Esophagus (tissue), 2 donors: ENCODE data around the gene FILIP1. TPM values are rescaled to one million over a fixed set of nuclear protein-coding genes. Genes with fewer than 3 reads are reported as not detected.
A peak's percentile ranks its signal among the peaks of the same experiment; 100 is the strongest.

ENCODE experiments used
- H3K27ac ChIP-seq, 2 donors: one replicate each; pipeline ENCODE4 v1.5.1; 2013; ENCODE audit warnings: low read depth in 2 of 2, mild to moderate bottlenecking in 2 of 2, inconsistent platforms in 1 of 2, low read length in 1 of 2, moderate library complexity in 1 of 2
- H3K27me3 ChIP-seq, 2 donors: one replicate each; pipeline ENCODE4 v1.6.1; 2013; ENCODE audit warnings: low read length in 2 of 2, control low read depth in 1 of 2, mild to moderate bottlenecking in 1 of 2; ENCODE audit not compliant: insufficient read depth in 2 of 2, control insufficient read depth in 1 of 2
- H3K36me3 ChIP-seq, 2 donors: one replicate each; pipeline ENCODE4 v1.6.1; 2013; ENCODE audit warnings: low read length in 1 of 2; ENCODE audit not compliant: control insufficient read depth in 2 of 2, insufficient read depth in 2 of 2
- H3K4me1 ChIP-seq, 2 donors: one replicate each; pipeline ENCODE4 v1.6.1; 2013; ENCODE audit warnings: low read length in 1 of 2; ENCODE audit not compliant: control insufficient read depth in 2 of 2, insufficient read depth in 2 of 2
- H3K4me3 ChIP-seq, 2 donors: one replicate each; pipeline ENCODE4 v1.5.1; 2013; ENCODE audit warnings: low read length in 2 of 2, mild to moderate bottlenecking in 2 of 2, low read depth in 1 of 2, moderate library complexity in 1 of 2
- H3K9me3 ChIP-seq, 2 donors: one replicate each; pipeline ENCODE4 v1.6.1; 2013; ENCODE audit warnings: mild to moderate bottlenecking in 2 of 2, low read depth in 1 of 2, low read length in 1 of 2, moderate library complexity in 1 of 2; ENCODE audit not compliant: control insufficient read depth in 2 of 2, insufficient read depth in 1 of 2
- WGBS, 2 donors: extraction: QIAGEN DNeasy Blood & Tissue Kit; methylation state at CpG; one replicate each; pipeline ENCODE4 v1.1.7; 2013; 5-methylcytosine and 5-hydroxymethylcytosine counted together
- polyA plus RNA-seq, 2 donors: library from polyadenylated mRNA; stranded (reverse); fragments of 200-250 nt; gene quantifications; one replicate each; pipeline ENCODE4 v1.2.3, GENCODE V29; 2013
- donor health status: healthy with polysubstance abuse.
- donor health status: Bipolar disorder and iron deficiency.

Gene FILIP1, protein sequence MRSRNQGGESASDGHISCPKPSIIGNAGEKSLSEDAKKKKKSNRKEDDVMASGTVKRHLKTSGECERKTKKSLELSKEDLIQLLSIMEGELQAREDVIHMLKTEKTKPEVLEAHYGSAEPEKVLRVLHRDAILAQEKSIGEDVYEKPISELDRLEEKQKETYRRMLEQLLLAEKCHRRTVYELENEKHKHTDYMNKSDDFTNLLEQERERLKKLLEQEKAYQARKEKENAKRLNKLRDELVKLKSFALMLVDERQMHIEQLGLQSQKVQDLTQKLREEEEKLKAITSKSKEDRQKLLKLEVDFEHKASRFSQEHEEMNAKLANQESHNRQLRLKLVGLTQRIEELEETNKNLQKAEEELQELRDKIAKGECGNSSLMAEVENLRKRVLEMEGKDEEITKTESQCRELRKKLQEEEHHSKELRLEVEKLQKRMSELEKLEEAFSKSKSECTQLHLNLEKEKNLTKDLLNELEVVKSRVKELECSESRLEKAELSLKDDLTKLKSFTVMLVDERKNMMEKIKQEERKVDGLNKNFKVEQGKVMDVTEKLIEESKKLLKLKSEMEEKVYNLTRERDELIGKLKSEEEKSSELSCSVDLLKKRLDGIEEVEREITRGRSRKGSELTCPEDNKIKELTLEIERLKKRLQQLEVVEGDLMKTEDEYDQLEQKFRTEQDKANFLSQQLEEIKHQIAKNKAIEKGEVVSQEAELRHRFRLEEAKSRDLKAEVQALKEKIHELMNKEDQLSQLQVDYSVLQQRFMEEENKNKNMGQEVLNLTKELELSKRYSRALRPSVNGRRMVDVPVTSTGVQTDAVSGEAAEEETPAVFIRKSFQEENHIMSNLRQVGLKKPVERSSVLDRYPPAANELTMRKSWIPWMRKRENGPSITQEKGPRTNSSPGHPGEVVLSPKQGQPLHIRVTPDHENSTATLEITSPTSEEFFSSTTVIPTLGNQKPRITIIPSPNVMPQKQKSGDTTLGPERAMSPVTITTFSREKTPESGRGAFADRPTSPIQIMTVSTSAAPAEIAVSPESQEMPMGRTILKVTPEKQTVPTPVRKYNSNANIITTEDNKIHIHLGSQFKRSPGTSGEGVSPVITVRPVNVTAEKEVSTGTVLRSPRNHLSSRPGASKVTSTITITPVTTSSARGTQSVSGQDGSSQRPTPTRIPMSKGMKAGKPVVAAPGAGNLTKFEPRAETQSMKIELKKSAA (N-terminal part only)
- polyA plus RNA-seq = 1 to 10 TPM in 1 of 2 donors, under 1 TPM in 1; 0.84 to 1.6 TPM

DNA sequence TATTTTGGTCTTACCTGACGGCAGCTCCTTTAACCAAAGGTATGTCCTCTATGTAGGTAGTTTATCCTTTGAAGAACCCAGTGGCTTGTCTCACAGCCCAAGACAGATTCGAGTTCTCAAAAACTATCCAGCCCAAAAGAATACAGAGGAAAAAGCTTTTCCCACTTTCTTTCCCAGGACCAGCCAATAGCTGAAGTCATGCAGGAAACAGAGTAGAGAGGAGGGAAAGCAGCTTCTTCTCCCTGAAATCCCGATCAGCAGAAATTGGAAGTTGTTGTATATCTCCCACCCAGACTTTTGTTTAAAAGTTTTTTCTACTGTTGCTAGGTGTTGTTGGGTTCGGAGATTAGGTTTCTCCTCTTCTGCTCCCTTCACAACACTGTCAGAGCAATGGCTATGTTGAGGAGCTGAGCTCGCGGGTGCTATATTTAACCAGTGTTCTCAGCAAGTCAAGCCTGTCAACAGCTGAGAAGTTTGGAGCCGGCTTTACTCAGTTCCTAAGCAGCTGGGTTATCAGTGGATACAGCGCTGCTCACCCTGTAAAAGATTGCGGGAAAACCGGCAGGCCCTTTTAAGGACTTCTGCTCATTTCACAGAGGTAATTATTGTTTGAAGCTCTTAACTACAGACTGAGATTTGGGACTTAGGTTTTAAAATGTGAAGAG is at the start of gene FILIP1:
Gene FILIP1, minus strand, starts transcription at position 401 of the 665 bp plus-strand sequence. CDS start 78,828 bp downstream, outside the sequence.
- no peaks in the 10 kb centered on the region for H3K27me3 ChIP-seq
- no peaks in the 10 kb centered on the region for H3K4me1 ChIP-seq
- 20 to 22% methylated on average over 10 of the region's 10 CpGs for WGBS, 2 donors
- no peaks in the 10 kb centered on the region for H3K36me3 ChIP-seq
- no peaks in the 10 kb centered on the region for H3K9me3 ChIP-seq
- peak within 1 kb of the TSS; percentile 22 to 33 for H3K4me3 ChIP-seq
- peak within 1 kb of the TSS; percentile 40 to 70 for H3K27ac ChIP-seq

DNA sequence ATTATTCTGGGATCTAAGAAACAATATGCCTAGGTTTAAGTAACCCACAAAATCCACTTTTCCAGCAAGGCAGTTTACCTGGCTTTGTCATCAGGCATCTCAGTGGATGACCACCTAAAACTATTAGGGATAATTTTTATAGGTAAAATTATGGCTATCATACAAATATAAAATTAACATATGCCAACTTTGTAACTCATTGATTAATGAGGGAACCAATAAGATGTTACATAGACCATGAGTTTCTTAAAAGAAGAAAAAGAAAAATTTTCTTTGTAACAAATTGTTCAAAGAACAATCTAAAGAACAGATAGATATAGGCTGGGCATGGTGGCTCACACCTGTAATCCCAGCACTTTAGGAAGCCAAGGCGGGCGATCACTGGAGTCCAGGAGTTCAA is 49.7 kb upstream of the FILIP1 start:
- Histone ChIP-seq H3K27me3 (no peaks in the 10 kb centered on the region), H3K4me3 (no peak overlapping the region), H3K36me3 (no peaks in the 10 kb centered on the region), H3K27ac (no peak overlapping the region), H3K4me1 (no peaks in the 10 kb centered on the region), H3K9me3 (no peaks in the 10 kb centered on the region)
- WGBS, 2 donors = 83% methylated on average over 2 of the region's 2 CpGs

DNA sequence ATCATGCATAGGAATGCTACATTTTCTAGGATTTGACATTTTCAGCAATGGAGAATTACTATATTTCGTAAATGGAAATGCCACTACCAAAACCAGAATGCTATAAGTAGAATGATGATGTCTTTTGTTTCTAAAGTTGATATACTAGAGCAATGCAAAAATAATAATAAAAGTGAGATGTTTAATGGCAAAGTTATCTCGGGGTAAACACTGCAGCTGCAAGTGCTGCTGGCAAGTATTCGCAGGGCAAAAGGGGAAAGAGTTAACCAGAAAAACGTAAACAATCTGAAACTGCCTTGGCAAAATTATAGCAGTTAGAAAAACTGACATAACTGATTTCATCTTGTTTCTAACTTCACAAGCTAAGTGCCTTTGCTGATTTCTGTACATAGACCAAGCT is 45.5 kb upstream of the FILIP1 start:
- Histone ChIP-seq H3K4me1 (no peaks in the 10 kb centered on the region), H3K27ac (no peak overlapping the region), H3K27me3 (no peaks in the 10 kb centered on the region), H3K9me3 (no peaks in the 10 kb centered on the region), H3K36me3 (no peaks in the 10 kb centered on the region), H3K4me3 (no peak overlapping the region)
- 55 to 60% methylated on average over 4 of the region's 4 CpGs for WGBS, 2 donors

DNA sequence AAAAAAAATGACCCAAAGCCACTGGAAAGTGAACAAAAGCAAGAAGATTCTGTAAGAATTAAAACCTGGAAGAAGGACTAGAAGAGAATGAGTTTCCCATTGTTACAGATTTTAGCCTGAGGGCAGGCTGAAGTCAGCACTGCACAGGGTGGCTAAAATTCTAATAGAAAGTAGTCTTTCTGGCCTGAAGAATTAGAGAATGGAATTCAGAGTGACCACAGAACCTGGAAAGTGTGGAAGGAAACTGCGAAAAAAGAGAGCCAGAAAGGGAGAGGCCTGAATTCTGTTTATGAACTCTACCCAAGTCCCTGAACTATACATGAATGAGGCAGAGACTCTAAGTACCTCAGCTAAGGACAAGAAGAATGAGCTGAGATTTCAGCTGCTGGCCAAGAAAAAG is 38.9 kb upstream of the FILIP1 start:
- no peaks in the 10 kb centered on the region for H3K9me3 ChIP-seq
- H3K4me3 ChIP-seq = no peak overlapping the region
- H3K27ac ChIP-seq = no peak overlapping the region
- 91 to 93% methylated on average over 1 of the region's 1 CpG for WGBS, 2 donors
- no peaks in the 10 kb centered on the region for H3K27me3 ChIP-seq
- no peaks in the 10 kb centered on the region for H3K36me3 ChIP-seq
- no peaks in the 10 kb centered on the region for H3K4me1 ChIP-seq

DNA sequence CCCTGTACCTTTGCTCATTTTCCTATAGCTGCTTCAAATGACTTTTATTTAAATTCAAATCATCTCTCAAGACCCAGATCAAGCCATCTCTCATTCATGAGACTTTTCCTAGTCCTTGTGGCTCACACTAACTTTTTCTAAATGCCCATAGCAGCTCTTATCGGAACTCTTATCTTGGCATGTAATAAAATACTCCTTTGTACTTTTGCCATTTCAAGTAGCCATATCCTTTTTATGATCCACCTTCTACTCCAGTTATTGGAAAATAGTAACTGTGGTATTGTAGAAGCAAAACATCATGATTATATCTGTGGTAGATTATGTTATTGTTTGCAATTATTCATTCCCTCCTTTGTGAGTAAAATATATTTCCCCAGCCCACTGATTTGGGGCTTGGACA is 37.6 kb upstream of the FILIP1 start:
- no peak overlapping the region for H3K27ac ChIP-seq
- no peak overlapping the region for H3K4me3 ChIP-seq
- H3K36me3 ChIP-seq = no peaks in the 10 kb centered on the region
- 83 to 85% methylated on average over 1 of the region's 1 CpG for WGBS, 2 donors
- no peaks in the 10 kb centered on the region for H3K9me3 ChIP-seq
- no peaks in the 10 kb centered on the region for H3K27me3 ChIP-seq
- H3K4me1 ChIP-seq = no peaks in the 10 kb centered on the region

DNA sequence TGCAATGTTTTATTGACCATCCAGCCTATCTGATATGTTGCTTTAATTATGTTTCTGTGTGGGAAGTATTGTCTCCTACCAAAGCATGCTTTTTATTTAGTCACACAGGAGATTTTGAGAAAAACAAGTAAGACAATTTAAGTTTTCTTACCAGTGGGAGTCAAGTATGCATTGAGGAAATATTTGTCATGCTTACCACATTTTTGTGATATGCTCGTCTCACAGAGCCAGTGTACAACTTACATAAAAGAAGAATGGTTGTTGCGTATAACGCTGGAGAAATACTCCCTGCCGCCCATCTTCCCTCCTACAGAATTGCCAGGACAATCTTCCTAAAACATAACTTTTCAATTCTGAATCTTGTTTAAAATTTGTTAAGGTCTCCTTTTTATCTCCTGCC is 37.1 kb upstream of the FILIP1 start:
- WGBS, 2 donors = 83 to 85% methylated on average over 4 of the region's 4 CpGs
- no peak overlapping the region for H3K4me3 ChIP-seq
- no peak overlapping the region for H3K27ac ChIP-seq
- no peaks in the 10 kb centered on the region for H3K4me1 ChIP-seq
- H3K27me3 ChIP-seq = no peaks in the 10 kb centered on the region
- H3K9me3 ChIP-seq = no peaks in the 10 kb centered on the region
- H3K36me3 ChIP-seq = no peaks in the 10 kb centered on the region

DNA sequence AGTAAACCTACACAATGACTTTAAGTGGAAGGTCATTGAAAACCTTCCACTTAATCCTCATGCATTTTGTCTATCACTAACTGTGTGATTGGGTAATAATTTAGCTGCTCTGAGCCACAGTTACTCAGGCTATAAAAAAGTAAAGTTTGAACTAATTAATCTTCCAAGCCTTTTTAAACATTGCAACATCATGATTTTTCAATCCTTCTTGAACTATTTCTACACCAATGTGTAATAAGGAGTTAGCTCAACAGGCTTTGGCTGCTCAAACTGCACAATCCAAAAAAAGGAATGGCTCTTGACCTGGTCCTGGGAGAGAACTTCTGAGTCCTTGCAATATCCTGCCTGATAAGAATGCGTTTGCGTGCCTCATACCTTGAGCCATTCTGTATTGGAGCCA is 34.8 kb upstream of the FILIP1 start:
- WGBS, 2 donors = 80 to 81% methylated on average over 2 of the region's 2 CpGs
- no peak overlapping the region for H3K27ac ChIP-seq

DNA sequence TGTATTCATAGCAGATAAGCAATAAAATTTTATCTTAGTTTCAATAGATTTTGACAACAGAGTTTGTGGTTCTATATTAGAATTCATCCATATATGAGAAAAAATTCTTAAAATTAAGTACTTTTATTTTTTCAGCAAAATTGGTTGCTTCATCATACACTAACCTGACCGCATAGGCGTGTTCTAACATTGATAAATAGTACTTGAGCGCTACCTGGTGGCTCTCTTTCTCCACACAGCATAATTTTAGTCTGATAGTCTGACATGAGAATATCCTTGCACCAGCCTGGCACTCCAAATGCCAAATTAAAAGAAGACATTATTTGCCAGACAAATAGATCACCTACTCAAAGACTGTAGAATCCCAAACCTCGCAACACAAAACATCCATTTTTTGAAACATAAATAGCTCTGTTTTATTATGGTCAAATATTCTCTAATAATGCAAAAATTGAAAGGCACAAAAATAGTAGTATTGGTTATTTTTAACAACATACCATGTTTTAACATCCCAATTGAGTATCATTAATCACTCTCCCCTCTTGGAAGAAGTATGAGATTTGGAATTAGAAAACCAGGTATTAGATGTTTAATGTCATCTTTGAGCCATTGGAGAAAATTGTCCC is 33.0 kb upstream of the FILIP1 start:
- Histone ChIP-seq H3K36me3 (no peaks in the 10 kb centered on the region), H3K27me3 (no peaks in the 10 kb centered on the region), H3K9me3 (no peaks in the 10 kb centered on the region), H3K27ac (no peak overlapping the region), H3K4me1 (no peaks in the 10 kb centered on the region), H3K4me3 (no peak overlapping the region)
- 12 to 13% methylated on average over 4 of the region's 4 CpGs for WGBS, 2 donors

More for the DNA sequence above, 34.8 kb upstream of the FILIP1 start:
- H3K9me3 ChIP-seq = no peaks in the 10 kb centered on the region
- H3K36me3 ChIP-seq = no peaks in the 10 kb centered on the region
- H3K4me3 ChIP-seq = no peak overlapping the region
- H3K27me3 ChIP-seq = no peaks in the 10 kb centered on the region
- H3K4me1 ChIP-seq = no peaks in the 10 kb centered on the region
